SH-SY5Y (cell line): ENCODE data around the gene KPTN.

Source experiments
- GATA2 ChIP-seq: IDR thresholded peaks from 2 replicates; pipeline ENCODE4 v1.6.1; 2011; ENCODE audit warnings: mild to moderate bottlenecking, low read depth, low read length
- GATA3 ChIP-seq: IDR thresholded peaks from 2 replicates; pipeline ENCODE4 v1.6.1; 2011; ENCODE audit warnings: low read depth, mild to moderate bottlenecking, low read length, moderate library complexity

DNA sequence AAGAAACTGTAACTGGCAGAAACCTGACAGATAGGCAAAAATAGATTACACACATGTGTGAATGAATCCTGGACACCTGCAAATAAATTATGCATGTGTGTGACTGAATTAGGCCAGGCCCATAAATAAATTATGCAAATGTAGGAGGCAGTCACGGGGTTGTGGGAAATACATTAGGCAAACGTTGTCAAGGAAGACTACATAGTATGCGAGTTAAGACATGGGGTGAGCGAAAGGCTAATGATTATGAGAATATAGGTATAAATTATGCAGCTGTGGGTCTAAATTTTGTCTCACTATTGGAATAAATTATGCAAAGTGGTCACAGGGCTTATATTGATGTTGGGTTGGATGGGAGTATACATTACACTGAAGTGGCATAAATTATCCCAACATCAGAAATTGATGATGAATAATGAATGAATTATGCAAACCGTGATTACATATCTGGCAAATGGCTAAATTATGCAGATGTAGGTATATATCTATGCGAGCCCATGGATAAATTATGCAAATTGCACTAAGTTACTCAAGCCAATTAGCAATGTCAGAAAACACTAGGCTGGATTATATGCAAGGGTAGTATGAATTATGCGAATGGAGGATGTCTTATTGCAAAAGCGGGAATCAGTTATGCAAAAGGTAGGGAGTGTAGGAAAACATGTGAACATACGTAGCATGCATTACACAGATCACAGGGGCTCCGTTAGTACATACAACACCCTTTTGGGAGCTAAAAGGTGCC is 19.2 kb downstream of the KPTN start:
- TF ChIP-seq GATA2 (no peak), GATA3 (no peak)
